HG03045 (cell line): ENCODE results near the gene MTHFD1L.
"Not testable (repeated sequence)": the region's sequence is repeated elsewhere in the genome, so short reads cannot be mapped to it uniquely, and the experiment has no call there.

Experiments used
- ATAC-seq: cut with Tn5 transposase; IDR thresholded peaks from one replicate; pipeline ENCODE4 v1.9.1; 2021; ENCODE audit warnings: mild to moderate bottlenecking, moderate library complexity; ENCODE audit not compliant: unreplicated experiment

The MTHFD1L gene

DNA sequence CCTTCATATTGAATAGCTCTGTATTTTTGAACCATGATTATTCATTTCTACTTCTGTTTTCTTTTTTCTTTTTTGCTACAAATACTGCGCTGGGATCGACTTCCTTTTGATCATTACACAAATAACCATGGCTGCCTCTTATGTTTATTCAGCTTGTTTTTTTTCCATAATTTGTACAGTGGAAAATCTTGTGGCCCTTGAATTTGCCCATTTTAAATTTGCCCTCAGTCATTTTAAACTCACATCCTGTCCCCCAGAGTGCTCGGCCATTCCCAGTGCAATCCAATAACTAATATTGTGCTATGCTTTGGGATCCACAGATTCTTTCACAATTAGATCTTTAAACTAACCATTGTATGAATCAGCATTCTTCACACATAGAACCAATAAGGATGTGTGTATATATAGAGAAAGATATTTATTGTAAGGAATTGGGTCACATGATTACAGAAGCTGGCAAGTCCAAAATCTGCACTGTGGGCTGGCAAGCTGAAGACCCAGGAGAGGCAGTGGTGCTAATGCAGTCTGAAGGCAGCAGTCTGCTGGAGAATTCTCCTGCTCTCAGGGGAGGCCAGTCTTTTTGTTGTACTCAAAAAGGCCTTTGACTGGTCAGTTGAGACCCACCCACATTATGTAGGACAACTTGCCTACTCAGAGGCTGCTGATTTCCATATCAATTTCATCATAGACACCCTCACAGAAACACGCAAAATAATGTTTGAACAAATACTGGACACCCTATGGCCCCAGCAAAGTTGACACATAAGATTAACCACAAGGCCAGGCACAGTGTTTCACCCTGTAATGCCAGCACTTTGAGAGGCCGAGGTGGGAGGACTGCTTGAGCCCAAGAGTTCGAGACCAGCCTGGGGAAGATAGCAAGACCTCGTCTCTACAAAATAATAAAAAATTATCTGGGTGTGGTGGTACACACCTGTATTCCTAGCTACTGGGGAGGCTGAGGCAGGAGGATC lies 147.1 kb downstream of the MTHFD1L start:
- no peak for ATAC-seq

DNA sequence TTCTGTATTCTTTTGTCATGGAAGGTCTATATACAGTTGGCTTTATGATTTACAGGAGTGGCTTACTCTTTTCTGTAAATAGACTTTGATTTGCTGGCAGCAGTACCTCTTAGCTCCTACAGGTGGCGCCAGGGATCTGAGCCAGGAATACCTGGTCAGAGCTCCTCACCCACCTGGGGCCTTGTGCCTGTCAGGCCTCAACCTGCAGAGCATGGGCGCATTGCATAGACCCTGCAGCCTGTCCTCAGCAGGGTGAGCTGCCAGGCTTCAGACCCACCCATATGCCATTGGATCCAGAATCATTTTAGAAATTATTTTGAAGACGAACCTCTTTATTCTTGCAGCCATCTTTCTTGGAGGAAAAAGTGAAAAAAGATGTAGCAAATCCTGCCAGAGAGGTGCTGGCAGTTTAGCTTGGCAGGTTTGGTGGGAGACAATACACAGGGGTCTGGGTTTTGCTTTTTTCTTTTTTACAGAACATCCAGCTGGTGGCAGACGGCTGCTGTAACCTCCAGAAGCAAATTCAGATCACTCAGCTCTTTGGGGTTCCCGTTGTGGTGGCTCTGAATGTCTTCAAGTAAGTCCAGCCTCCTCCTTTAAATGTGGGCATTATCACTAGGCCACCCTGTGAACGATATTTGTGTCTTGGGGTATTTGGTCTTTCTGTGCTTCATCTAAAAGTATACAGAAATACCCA lies 149.1 kb downstream of the MTHFD1L start:
- peak; percentile 67 for ATAC-seq

DNA sequence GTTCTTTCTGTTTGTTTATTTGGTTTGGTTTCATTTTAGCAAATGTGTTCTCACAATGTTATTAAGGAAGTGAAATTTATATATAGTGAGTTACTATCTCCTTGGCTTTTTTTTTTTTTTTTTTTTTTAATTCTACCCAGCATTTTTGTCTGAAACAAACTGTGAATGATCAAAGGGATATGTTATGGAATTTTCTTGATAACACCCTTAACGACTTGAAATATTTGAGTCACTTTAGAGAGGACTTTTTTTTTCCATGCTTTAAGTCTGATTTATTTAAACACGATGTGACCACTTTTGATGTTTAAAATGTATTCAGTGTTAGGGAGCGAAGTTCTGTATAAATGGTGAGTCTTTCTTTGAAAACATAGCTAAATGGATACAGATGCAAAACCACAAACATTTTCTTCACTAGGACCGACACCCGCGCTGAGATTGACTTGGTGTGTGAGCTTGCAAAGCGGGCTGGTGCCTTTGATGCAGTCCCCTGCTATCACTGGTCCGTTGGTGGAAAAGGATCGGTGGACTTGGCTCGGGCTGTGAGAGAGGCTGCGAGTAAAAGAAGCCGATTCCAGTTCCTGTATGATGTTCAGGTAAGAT lies 149.7 kb downstream of the MTHFD1L start:
- no peak for ATAC-seq

DNA sequence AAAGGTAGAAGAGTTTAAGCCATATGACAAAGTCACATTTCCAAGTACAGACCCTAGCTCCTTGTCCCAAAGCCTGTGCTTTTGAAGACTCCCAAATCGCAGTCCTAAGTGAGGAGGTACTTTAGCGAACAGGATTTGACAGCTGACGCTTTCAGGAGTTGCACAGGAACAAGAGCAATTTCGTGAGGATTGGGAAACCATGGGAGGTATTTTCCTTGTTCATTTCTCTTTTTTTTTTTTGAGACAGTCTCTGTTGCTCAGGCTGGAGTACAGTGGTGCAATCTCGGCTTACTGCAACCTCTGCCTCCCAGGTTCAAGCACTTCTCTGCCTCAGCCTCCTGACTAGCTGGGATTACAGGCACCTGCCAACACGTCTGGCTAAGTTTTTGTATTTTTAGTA lies 150.6 kb downstream of the MTHFD1L start:
- ATAC-seq = no peak

DNA sequence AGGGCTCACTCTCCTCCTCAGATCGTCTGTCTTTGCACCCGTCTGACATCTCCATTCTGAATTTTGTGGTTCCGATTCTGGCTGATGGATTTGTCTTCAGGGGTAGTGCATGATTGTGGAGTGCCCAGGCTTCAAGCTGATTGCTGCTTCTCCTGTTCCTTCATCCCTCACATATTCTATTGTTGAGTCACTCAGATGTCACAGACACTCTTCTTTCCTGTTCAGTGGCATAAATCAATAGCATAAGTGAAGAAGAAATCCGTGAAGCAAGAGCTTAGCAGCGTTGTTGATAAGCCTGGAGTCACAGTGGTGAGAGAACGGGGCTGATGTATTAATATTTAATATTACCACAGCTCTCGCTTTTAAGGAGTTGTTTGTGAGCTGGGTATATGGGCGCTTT lies 152.5 kb downstream of the MTHFD1L start:
- no peak for ATAC-seq

DNA sequence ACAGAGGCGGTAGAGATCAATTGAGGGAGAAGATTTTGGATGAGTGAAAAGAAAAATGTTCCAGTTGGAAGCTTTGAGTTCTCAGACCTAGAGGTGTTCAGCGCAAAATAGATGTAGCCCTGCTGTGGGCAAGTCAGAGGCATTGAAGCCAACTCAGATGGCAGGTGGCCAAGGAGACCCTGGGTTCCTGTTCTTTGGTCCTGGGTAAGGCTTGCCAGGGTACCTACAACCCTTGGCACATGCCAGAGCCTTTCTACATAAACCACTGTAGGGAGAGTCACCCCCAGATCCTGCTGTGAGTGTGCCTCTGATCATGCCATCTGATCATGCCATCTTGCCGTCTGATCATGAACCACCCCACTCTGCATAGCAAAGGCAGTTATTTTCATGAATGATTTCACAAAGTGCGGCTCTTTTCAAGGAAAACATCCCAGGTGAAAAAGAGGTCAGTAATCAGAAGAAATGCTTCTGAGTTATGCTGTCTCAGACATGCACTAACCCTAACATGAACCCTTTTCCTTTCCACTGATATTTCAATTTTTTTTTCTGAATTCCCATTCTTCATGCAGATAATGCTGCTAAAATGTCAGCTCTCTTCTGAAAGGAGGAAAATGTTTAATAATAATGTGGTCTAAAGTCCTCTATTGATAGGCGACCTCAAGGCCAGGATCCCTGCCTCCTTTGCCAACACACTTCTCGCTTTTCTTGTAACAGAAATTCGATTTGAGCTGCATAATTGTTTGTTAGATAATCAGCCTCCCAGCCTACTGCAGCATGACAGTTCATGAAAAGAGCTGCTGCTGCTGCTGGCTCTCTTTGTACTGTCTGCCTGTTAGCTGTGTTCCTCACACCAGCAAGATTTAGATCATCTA lies 153.6 kb downstream of the MTHFD1L start:
- ATAC-seq = no peak

DNA sequence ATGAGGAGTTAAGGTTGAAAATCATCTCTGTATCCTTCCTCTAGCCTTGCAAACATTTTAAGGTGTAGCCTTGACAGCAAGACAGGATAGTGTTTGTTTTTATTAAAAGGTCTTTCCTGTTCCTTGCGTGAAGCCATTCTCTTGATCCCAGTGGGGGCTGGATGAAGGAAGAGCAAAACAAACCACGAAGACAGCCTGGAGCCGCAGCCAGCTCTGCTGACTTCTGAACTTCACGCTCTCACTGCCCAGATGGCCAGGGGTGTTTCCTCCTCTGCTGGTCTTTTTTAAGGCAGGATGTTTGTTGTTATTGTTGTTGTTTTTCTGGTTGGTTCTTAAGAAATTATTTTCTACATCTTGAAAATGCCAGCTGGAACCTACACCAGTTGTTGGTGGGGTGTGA lies 156.4 kb downstream of the MTHFD1L start:
- no peak for ATAC-seq

DNA sequence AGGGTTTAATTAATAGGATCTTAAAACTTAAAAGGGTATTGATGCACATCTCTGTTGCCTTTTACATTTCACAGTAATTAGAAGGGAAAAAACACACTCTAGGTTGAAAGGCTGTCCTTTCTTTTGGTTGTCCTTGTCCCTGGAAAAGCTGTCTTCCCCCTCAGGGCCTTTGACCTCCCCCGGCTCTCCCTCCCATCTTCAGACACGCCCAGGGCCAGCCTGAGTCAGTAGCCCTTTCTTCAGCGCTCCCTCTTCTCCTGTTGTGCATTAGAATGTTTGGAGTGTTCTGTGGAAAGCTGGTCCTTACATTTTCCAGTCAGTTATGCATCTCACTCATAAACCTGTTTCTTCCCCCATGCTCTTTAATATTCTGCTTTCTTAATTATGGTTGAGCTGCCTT lies 157.0 kb downstream of the MTHFD1L start:
- no peak for ATAC-seq

DNA sequence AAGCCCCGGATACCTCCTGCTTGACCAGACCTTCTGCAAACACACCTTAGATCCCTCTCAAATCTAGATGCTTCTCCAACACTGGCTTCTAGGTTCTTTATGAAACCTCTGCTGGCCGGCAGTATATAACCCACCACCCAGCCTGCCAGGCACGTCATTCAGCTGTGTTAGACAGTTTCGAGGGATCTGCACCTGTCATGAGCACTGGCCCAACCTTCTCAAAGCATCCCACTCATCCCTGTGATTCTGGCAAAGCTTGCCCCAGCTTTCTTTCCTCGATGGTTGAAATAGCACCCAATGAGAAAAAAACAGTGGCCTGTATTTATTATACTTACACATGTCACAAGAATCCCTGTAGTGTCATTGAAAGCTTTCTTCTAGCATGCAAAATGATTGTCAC lies 157.8 kb downstream of the MTHFD1L start:
- no peak for ATAC-seq

DNA sequence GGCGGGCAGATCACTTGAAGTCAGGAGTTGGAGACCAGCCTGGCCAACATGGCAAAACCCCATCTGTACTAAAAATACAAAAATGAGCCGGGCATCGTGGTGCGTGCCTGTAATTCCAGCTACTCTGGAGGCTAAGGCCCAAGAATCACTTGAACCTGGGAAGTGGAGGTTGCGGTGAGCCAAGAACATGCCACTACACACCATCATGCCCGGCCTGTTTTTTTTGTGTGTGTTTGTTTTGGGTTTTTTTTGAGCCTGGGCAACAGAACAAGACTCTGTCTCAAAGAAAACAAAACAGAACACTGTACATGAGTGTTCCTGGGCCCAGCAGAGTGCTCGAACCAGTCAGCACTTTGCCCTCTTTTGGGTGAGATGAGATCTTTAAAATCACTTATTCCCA lies 159.1 kb downstream of the MTHFD1L start:
- no peak for ATAC-seq

DNA sequence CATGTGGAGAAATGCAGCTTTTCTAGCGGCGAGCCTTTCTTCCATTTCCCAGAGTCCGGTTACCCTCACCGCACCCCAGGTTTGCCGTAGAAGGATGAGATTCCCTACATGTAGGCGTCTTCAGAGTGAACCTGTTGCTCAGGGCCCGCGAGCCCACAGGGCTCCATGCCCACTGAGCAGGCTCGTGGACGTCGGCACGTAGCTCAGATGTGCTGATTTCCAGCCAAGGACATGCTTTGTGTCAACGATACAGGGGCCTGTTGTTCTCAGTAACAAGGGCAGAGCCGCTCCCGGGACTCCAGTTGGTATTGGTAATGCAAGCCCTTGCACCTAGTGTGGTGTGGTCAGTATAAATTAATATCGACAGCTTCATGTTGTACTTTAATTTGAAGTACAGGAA lies 159.6 kb downstream of the MTHFD1L start:
- ATAC-seq = no peak

DNA sequence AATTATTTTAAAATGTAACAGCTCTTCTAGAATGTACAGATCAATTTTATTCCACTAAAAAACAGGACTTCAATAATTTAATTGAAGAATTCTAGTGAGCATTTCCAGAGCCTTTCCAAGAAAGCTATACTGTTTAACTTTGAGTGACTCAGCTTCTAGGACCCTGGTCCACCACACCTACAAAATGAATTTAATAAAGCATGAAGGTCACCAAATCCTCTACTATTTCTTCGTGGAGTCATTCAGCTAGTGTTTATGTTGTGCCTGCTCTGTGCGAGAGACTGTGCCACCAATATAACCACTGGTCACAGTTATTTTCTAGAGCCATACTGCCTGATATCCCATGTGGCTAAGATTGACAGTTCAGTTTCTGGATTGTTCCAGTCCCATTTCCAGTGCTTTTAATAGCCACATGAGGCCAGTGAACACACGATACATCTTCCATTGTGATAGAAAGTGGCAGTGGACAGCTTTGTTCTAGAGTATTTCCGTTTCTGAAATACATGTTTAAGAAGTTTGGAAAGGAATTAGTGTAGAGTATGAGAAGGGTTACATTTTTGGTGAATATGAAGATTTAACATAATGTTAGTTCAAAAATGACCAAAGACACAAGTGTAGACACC lies 160.7 kb downstream of the MTHFD1L start:
- no peak for ATAC-seq

DNA sequence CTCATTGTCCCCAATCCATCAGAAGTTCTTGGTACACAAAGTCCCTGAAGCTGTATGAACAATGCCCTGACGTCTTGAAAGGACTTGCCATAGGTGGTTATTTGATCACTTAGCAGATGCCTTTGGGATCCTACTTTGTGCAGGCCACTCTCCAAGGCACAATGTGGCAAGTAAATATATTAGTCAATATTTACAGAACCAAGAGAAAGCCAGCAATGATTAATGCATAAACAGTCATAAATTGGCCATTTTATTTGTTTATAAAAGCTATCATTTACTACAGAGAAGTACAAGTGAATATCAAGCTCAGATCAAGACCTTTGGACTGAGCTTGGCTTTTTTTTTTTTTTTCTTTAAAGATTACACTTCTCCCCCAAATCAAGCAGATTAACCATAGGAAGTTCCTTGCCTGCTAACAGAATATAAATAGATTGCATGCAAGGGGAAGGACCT lies 161.8 kb downstream of the MTHFD1L start:
- ATAC-seq = no peak

DNA sequence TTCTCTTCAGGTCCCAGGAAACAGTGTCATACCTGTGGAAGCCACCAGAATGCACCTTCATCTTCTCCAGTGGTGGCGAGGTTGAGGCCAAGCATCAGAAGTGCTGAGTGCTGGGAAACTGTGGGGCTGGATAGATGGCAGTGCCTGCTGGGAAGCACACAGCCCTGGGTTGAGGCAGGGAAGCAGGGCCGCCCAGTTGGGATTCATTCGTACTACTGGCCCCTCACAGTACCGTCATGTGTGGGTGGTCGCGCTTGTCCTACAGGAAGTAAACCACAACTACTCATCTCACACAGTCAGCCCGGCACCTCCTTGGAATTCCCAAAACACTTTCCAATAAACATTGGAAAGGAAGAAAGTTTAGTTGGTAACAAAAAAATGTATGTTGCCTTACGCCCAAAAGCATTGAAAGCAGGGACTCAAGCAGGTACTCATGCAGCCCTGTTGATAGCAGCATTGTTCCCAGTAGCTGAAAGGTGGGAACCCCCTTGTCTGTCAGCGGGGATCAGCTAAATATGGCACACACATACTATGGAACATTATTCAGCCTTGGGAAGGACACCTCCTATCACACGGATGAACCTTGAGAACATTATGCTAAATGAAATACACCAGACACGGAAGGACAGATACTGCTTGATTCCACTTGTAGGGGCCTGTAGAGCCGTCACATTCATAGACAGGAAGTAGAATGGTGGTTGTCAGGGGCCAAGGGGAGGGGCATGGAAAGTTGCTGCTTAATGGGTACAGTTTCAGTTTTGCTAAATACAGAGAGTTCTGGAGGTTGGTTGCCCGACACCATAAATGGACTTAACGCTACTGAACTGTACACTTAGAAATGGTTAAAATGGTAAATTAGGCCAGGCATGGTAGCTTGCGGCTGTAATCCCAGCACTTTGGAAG lies 162.7 kb downstream of the MTHFD1L start:
- ATAC-seq = no peak

DNA sequence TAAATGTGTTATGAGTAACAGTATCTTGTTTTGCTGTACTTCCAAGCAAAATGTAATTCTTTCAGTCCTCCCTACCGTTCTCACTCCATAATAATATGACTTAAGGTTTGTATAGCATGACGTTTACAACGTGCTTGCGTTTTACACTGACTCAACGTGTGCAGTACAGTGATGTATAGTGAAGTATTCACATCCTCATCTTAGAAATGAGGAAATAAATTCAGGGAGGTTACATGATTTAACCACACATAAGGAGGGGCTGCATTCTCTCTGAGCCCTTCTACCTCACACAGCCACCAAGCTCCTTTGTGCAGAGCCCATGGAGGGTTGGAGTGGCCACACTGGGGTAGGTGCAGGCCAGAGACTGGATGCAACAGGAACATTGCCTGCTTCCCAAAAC lies 164.5 kb downstream of the MTHFD1L start:
- no peak for ATAC-seq

DNA sequence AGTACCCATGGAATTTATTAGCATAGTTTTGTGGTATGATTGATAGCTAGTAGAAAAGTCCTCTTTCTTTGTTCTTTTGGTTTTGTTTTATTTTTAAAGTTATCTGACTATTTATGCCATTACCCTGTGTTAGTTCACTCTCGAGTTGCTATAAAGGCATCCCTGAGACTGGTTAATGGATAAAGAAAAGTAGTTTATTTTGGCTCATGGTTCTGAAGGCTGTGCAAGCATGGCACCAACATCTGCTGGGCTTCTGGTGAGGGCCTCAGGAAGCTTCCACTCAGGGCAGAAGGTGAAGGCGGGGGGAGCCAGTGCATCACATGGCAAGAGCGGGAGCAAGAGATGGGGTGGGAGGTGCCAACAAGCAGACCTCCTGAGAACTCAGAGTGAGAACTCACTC lies 166.5 kb downstream of the MTHFD1L start:
- no peak for ATAC-seq

DNA sequence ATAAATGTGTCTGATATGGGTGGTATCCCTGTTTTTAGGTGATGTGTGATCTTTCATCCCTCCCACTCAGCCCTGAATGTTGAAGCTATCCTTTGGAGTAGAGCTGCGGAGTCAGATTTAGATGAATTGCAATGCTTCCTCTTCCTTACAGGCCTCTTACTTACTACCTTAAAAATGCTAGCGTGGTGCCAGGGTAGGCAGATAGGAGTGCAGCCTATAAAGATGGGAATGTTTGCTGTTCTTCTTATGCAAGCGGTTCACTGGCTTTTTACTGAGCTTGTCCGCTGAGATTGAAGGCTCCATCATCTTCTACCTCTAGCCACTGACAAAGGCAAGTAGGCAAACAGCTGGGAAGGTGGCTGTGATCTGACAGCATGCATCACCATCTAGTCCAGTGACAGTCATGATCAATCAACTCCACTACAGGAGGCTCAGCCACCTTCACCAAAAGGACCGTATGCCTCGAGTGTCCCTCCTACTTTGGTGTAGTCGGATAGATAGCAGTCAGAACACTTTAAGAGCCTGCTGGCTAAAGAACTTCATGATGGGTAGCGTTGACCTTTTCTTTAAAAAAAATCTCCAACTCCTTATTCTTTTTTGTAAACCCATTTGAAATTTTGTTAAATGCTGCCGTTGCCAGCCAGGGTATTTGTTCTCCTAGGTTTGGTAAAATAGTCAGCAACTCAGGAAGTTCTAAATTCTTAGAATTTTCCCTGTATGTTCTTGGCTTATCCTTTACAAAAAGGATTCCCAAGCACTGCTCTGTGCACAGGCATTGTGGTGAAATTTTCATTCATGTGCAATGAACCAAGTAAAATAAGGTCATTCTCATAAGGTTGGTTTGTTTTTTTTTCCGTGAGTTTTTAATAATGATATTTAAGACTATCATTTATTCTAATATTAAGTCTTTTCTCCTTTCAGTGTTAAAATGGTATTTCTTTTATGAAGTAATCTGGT lies 169.6 kb downstream of the MTHFD1L start:
- no peak for ATAC-seq

DNA sequence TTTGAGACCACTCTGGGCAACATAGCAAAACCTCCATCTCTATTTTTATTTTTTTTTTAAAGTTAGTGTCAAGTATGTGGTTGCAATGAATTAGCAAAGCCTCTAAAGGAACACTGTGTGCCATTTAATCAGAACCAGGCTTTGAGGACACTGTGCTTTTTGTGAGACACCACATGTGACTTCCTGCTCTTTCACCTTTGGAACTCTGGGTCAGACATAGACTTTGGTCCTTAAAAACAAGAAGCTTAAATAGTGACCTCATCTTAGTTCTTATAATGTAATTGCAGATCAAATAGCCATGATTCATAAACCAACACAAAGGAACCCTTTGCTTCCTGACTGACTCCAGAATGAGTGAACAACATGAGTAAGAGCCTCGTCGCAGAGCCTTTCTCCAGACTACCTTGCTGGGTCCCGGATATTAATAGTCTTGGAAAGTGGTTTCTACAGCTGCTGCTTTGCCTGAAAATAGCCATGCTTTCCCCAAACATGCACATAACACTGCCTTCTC lies 170.8 kb downstream of the MTHFD1L start:
- not testable (repeated sequence) for ATAC-seq
